ENCODE measurements around the gene HBE1.
"Not testable (repeated sequence)": the region's sequence is repeated elsewhere in the genome, so short reads cannot be mapped to it uniquely, and the experiment has no call there.

HBE1 gene

DNA sequence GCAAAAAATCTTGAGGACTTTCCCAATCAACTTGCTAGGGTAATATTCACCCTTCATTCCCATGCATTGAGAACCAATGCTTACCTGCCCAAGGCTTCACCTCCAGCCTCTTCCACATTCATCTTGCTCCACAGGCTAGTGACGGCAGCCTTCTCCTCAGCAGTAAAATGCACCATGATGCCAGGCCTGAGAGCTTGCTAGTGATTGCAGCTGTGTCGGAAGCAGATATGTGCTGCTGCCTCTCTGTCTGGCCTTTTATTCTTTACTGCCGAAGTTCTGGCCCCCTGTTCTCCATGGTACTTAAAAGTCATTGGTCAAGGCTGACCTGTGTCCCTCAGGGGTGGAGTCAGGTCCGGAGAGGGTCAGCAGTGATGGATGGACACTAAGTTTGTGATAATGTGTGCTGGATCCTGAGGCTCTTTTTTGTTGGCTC lies at the start of gene HBE1:
HBE1 (minus strand) TSS at position 231 of the 433 bp plus-strand sequence; CDS start at position 176, 55 bp downstream.
- no peak for FAIRE-seq

DNA sequence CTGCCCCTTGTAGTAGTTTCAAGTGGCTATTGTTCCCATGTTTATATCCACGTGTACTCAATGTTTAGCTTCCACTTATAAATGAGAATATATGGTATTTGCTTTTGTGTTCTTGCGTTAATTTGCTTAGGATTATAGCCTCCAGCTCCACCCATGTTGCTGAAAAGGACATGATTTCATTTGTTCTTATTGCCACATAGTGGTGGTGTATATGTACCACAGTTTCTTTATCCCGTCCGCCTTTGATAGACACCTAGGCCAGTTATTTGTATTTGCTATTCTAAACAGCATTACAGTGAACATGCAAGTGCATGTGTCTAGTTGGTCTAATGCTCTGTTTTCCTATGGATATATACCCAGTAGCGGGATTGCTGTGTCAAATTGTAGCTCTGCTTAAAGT lies 47.5 kb upstream of the HBE1 start:
- DNase-seq (ENCODE audit: extremely low spot score, insufficient read length, low read depth) (no peak), FAIRE-seq (no peak)

More for the DNA sequence above, at the start of gene HBE1:
- no peak for DNase-seq (ENCODE audit: extremely low spot score, insufficient read length, low read depth)

DNA sequence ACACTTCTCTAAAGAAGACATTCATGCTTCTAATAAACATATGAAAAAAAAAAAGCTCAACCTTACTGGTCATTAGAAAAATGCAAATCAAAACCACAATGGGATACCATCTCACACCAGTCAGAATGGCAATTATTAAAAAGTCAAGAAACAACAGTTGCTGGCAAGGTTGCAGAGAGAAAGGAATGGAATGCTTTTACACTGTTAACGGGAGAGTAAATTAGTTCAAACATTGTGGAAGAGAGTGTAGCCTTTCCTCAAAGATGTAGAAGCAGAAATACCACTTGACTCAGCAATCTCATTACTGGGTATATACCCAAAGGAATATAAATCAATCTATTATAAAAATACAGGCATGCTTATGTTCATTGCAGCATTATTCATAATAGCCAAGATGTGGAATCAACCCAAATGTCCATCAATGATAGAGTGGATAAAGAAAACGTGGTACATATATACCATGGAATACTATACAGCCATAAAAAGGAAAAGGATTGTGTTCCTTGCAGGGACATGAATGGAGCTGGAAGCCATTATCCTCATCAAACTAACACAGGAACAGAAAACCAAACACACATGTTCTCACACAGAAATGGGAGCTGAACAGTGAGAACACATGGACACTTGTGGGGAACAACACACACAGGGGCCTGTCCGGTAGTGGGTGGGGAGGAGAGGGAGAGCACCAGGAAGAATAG lies 43.7 kb upstream of the HBE1 start:
- FAIRE-seq; DNase-seq (ENCODE audit: extremely low spot score, insufficient read length, low read depth): not testable (repeated sequence)

DNA sequence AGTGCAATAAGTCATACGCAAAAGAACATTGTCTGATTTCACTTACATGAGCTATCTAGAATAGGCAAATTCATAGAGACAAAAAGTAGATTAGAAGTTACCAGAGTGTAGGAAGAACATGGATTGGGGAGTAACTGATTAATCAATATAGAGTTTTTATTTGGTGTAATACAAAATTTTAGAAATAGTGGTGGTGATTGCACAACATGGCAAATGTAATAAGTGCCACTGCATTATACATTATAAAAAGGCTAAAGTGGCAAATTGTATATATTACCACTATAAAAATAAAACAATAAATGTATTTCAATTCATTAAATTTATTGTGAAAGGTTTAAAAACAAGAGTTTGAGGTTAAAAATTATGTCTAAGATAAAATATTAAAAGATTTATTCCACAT lies 40.7 kb upstream of the HBE1 start:
- FAIRE-seq (no peak), DNase-seq (ENCODE audit: extremely low spot score, insufficient read length, low read depth) (no peak)

DNA sequence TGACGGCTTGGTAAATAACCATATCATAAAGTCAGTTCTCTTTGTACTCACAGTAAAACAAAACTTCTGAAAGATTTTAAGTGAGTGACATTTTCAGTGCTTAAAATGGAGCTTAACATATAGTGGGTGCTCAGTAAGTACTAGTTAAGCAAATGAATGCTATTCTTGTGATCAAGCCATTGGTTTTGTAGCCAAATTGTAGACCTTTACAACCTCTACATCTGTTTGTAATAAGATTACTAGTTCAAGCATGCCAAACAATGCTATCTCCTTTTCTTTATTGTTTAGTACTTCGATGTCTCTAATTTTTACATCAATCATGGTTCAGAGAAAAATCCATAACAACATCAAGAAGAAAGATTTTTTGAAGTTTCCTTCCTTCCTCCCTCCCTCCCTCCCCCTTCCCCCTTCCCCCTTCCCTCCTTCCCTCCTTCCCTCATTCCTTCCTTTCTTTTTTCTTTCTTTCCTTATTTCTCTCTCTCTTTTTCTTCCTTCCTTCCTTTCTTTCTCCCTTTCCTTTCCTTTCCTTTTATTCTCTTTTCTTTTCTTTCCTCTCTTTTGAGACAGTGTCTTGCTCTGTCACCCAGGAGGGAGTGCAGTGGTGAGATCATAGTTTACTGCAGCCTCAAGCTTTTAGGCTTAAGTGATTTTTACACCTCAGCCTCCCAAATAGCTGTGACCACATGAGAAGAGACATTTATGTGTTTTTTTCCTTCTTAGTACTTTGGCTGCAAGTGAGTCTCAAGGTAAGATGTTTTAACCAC lies 37.7 kb upstream of the HBE1 start:
- FAIRE-seq, result no peak
- no peak for DNase-seq (ENCODE audit: extremely low spot score, insufficient read length, low read depth)

DNA sequence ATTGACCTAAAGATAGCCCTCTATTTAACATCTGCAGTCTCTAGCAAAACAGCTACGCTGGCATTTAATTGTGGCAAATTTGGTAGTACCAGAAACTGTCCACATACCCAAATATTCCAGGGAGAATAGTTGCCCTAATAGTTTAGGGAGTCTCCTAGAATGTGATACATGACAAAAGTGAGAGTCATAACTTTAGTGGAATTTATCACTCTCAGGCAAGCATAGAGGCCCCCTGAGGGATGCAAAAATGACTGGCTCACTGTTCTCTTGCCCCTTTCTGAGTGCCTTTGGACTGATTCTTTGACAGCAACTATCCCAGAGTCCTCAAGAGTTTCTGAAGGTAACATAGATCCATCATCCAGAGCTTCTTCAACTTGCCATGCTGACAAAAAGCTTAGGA lies 34.3 kb upstream of the HBE1 start:
- DNase-seq (ENCODE audit: extremely low spot score, insufficient read length, low read depth) (no peak), FAIRE-seq (no peak)

DNA sequence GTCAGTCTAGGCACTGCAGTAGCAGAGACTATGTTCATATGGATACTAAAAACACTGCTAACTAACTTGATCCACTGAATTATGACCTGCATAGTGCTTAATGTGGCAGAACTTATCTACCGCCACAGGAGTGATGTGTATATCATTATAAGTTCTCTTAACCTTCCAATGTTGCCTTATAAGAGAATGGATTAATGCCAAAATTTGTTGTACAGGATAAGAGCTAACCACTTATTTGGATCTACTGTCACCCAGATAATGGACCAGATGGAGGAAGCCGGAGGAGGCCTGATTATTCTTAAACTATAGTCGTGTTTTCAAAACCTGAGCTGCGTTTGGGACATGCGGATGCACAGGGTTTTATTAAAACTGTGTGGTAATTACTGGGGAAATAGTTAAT lies 33.9 kb upstream of the HBE1 start:
- no peak for FAIRE-seq

DNA sequence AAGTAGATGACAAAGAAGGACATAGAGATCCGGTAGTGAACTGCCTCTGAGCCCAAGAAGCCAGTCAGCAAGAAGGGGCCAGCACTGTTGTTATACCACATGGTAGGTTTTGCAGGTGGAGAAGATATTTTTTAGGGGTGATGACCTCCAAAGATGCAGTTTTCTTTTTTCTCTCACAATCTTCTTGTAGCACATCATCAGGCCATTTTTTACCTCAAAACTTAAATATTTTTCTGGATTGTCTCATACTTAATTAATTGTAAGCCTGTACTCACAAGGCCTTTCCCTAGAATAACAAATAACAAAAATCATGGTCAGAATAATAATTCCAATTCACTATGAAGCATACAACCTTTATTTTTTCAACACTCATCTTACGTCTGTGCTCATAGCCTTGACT lies 32.1 kb upstream of the HBE1 start, which contains the start of gene OR51B4:
OR51B4 (minus strand) TSS at position 101 of the 400 bp plus-strand sequence; CDS start at position 101, 0 bp downstream.
- no peak for FAIRE-seq
- DNase-seq (ENCODE audit: extremely low spot score, insufficient read length, low read depth), result no peak

More for the DNA sequence above, 33.9 kb upstream of the HBE1 start:
- DNase-seq (ENCODE audit: extremely low spot score, insufficient read length, low read depth), result no peak

DNA sequence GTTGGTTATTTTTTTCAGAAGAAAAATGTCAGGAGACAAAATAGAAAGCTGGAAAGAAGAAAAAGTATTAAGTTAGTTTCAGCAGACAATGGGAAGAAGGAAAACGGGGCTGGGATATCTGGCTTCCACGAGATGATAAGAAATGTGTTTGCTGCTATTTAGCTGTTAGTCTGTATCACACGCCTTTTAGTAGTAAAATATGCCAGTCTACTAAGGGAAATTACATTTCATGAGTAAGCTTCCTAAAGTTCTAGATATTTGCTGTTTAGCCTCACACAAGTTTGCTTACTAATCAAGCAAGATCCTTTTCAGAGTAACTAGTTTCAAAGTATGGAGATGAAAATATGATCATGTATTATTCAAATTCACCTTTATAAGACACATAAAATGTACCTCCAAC lies 30.5 kb upstream of the HBE1 start:
- DNase-seq (ENCODE audit: extremely low spot score, insufficient read length, low read depth), result no peak
- FAIRE-seq, result no peak

DNA sequence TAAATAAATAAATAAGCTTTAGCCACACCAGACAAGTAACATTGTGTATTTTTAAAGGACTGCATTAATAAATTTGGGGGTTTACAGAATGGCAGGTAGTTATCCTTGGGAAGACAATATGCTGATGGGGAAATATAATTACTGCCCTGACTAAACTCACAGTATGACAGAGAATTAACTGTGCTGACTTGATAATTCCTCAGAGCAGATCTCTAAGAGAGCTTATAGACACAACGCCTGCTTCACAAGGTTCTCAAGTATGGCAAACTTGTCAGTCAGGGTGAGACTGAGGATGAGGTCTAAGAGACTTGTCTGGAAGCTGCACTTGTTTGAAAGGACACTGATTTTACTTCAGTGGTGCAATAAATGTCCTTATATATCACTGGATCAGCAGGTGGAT lies 28.7 kb upstream of the HBE1 start:
- FAIRE-seq (no peak), DNase-seq (ENCODE audit: extremely low spot score, insufficient read length, low read depth) (no peak)

DNA sequence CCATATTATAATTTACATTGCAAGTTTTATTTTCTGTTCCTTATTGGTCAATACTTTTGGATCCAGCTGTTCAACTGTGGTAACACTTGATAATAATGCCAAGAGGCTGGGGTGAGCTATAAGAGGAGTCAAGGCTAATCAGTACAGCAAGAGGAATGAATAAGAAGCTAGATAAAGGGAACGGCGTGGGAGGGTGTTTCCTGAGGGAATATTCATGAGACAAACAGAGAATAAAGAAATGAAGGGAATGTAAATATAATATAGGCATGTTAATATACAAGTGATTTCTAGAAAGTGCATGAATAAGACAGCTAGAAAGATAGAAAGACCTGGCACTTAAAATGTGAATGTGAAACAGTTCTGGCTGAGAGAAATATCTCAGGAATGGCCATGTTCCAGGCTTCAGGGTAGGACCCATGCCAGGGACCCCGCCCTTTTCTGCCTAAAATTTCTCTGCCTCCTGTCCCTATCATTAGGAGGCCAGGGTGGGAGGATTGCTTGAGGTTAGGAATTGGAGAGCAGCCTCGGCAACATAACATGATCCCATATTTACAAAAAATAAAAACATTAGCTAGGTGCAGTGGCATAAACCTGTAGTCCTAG lies 28.1 kb upstream of the HBE1 start:
- FAIRE-seq, result no peak
- no peak for DNase-seq (ENCODE audit: extremely low spot score, insufficient read length, low read depth)

DNA sequence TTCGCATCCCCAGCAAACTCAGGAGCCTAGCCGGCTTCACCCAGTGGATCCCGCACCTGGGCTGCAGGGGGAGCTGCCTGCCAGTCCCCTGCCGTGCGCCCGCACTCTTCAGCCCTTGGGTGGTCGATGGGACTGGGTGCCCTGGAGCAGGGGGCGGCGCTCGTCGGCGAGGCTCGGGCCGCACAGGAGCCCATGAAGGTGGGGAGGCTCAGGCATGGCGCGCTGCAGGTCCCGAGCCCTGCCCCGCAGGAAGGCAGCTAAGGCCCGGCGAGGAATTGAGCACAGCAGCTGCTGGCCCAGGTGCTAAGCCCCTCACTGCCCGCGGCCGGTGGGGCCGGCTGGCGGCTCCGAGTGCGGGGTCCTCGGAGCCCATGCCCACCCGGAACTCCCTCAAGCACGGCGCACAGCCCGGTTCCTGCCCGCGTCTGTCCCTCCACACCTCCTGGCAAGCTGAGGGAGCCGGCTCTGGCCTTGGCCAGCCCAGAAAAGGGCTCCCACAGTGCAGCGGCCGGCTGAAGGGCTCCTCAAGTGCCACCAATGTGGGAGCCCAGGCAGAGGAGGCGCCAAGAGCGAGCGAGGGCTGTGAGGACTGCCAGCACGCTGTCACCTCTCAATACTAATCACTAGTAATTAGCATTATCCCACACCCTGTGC lies 24.7 kb upstream of the HBE1 start:
- not testable (repeated sequence) for DNase-seq (ENCODE audit: extremely low spot score, insufficient read length, low read depth); FAIRE-seq

DNA sequence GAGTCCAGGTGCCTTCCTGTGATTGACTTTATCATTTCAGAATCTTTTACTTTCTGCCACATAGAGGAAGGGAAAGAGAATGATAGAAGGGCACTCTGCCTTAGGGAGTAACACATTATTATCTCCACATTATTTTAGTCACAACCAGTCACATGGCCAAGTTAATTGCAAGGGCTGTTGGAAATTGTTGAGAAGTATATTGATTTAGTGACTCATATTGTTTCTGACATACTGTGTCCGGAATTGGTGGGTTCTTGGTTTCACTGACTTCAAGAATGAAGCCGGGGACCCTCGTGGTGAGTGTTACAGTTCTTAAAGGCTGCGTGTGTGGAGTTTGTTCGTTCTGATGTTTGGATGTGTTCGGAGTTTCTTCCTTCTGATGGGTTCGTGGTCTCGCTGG lies 23.3 kb upstream of the HBE1 start:
- no peak for FAIRE-seq

DNA sequence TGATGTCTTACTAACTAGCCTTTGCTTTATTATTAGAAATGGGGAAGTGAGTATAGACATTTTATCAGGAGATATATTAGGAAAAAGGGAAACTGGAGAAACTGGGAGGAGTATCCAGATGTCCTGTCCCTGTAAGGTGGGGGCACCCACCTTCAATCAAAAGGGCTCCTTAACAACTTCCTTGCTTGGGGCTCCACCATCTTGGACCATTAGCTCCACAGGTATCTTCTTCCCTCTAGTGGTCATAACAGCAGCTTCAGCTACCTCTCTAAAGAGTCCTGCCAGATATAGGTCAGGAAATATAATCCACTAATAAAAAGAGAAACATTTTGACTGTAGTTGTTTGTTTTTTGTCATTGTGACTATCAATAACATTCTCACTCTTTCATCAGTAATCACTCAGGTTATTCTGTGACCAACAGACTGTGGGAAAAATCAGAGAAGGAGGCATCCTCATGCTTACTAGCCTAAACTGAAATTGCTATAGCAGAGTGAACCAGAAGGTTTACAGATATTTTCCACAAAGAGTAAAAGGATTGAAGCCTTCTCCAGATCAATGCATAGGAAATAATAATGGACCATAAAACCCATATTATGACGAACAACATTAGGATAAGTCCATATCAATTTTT lies 21.6 kb upstream of the HBE1 start:
- DNase-seq (ENCODE audit: extremely low spot score, insufficient read length, low read depth) (peak; percentile 4), FAIRE-seq (peak; percentile 70)

More for the DNA sequence above, 23.3 kb upstream of the HBE1 start:
- no peak for DNase-seq (ENCODE audit: extremely low spot score, insufficient read length, low read depth)

DNA sequence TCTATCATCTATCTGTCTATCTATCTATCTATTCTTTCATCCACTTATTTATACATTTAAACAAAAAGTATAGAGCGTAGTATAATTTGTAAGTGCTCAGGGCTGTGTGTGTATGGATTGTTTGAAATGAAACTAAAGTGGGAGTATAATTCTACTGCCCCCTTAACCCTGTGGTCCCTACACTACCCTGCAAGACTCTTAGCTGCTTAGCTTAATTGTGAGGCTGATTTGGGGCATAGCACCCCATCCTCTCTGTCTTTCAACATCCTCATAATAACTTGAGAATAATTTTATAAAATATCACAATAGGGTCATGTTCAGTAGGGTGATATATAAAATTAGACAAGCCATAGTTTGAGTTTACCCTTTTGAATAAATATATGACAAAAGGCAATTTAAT lies 20.4 kb upstream of the HBE1 start:
- DNase-seq (ENCODE audit: extremely low spot score, insufficient read length, low read depth) (no peak), FAIRE-seq (no peak)

DNA sequence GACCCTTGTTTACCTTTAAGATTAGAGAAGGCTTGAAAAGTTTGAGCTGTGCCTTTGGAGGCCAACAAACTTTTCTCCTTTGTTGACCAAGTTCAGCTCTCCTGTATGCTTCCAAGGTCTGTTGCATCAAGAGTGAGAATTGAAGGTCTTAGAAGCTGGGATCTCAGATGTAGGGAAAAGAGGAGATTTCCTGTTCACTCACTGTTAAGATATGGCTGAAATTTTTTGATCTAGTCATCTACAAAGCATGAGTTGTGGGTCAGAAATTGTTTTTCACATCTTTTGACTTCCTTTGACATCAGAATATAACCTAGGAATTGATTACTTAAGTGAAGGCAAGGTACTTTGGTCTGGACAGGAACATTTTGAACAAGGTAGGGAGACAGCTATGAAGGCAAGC lies 20.0 kb upstream of the HBE1 start:
- DNase-seq (ENCODE audit: extremely low spot score, insufficient read length, low read depth) (no peak), FAIRE-seq (no peak)

DNA sequence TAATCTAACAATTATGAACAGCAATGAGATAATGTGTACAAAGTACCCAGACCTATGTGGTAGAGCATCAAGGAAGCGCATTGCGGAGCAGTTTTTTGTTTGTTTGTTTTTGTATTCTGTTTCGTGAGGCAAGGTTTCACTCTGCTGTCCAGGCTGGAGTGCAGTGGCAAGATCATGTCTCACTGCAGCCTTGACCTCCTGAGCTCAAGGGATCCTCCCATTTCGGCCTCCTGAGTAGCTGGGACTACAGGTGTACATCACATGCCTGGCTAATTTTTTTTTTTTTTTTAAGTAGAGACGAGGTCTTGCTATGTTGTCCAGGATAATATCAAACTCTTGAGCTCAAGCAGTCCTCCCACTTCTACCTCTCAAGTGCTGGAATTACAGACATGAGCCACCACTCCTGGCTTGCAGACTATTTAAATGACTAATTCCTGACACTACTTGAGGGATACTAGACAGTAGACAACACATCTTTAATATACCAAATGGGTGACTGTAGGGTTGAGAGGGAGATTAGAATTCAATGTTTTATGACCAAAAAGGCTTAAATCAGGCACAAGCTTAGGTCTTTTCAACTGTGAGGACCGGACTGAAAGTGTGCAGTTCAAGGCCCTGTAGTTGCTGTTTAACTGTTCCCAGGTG lies 19.3 kb upstream of the HBE1 start:
- no peak for DNase-seq (ENCODE audit: extremely low spot score, insufficient read length, low read depth)
- no peak for FAIRE-seq

DNA sequence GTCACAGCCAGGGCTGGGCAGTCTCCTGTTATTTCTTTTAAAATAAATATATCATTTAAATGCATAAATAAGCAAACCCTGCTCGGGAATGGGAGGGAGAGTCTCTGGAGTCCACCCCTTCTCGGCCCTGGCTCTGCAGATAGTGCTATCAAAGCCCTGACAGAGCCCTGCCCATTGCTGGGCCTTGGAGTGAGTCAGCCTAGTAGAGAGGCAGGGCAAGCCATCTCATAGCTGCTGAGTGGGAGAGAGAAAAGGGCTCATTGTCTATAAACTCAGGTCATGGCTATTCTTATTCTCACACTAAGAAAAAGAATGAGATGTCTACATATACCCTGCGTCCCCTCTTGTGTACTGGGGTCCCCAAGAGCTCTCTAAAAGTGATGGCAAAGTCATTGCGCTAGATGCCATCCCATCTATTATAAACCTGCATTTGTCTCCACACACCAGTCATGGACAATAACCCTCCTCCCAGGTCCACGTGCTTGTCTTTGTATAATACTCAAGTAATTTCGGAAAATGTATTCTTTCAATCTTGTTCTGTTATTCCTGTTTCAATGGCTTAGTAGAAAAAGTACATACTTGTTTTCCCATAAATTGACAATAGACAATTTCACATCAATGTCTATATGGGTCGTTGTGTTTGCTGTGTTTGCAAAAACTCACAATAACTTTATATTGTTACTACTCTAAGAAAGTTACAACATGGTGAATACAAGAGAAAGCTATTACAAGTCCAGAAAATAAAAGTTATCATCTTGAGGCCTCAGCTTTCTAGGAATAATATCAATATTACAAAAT lies 18.6 kb upstream of the HBE1 start:
- FAIRE-seq (no peak), DNase-seq (ENCODE audit: extremely low spot score, insufficient read length, low read depth) (no peak)

DNA sequence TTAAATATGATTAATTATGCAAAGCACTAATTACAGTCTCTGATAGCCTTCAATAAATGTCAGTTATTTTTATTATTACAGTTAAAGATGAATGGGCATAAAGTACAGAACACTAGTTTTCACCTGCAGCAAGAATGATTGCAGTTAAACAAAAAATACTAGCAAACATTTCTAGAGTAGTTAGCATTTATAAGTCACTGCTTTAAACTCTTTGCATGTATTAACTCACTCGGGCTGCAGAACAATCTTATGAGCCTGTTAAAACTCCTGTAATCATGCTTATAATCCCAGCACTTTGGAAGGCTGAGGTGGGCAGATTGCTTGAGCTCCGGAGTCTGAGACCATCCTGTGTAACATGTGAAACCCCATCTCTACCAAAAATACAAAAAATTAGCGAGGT lies 17.2 kb upstream of the HBE1 start:
- FAIRE-seq (no peak), DNase-seq (ENCODE audit: extremely low spot score, insufficient read length, low read depth) (no peak)
